Mesenchymal stem cell (in vitro differentiated cells and primary cell): Measurements from ENCODE around the gene PARD3B.

Experiments used
- DNase-seq: peaks from one replicate; pipeline ENCODE4 v3.0.0-alpha.2; 2013
- H2AFZ ChIP-seq: one replicate; pipeline ENCODE4 v1.6.1; 2013; ENCODE audit warnings: low read depth, mild to moderate bottlenecking, control low read depth, inconsistent platforms, low read length, moderate library complexity
- H2AK5ac ChIP-seq: 2 replicates; pipeline ENCODE4 v1.6.1; 2013; ENCODE audit warnings: low read length, moderate library complexity, mild to moderate bottlenecking, inconsistent platforms; ENCODE audit not compliant: severe bottlenecking
- H2BK120ac ChIP-seq: one replicate; pipeline ENCODE4 v1.6.1; 2013; ENCODE audit warnings: low read depth, mild to moderate bottlenecking, inconsistent platforms, low read length, moderate library complexity
- H2BK12ac ChIP-seq, 2 experiments: one replicate each; pipeline ENCODE4 v1.6.1; 2013; ENCODE audit warnings: inconsistent platforms in 2 of 2, low read length in 2 of 2, mild to moderate bottlenecking in 2 of 2, moderate library complexity in 2 of 2, control low read depth in 1 of 2
- H2BK15ac ChIP-seq: one replicate; pipeline ENCODE4 v1.6.1; 2013; ENCODE audit warnings: mild to moderate bottlenecking, low read depth, inconsistent platforms; ENCODE audit not compliant: poor library complexity, severe bottlenecking
- H2BK5ac ChIP-seq: 2 replicates; pipeline ENCODE4 v1.6.1; 2013; ENCODE audit warnings: low read depth, mild to moderate bottlenecking, low read length, control low read depth, inconsistent platforms; ENCODE audit not compliant: poor library complexity, severe bottlenecking
- H3K14ac ChIP-seq, 2 experiments: one replicate each; pipeline ENCODE4 v1.6.1; 2013; ENCODE audit warnings: inconsistent platforms in 2 of 2, low read length in 2 of 2, control low read depth in 1 of 2, mild to moderate bottlenecking in 1 of 2, moderate library complexity in 1 of 2
- H3K18ac ChIP-seq, 2 experiments: one replicate each; pipeline ENCODE4 v1.6.1; 2013; ENCODE audit warnings: inconsistent platforms in 2 of 2, low read length in 2 of 2, control low read depth in 1 of 2, low read depth in 1 of 2, mild to moderate bottlenecking in 1 of 2
- H3K23ac ChIP-seq, 2 experiments: one replicate each; pipeline ENCODE4 v1.6.1; 2013; ENCODE audit warnings: inconsistent platforms in 2 of 2, low read length in 2 of 2, mild to moderate bottlenecking in 2 of 2, moderate library complexity in 2 of 2, control low read depth in 1 of 2
- H3K27ac ChIP-seq: 2 replicates; pipeline ENCODE4 v1.5.1; 2013; ENCODE audit warnings: mild to moderate bottlenecking, moderate library complexity, low read length, control low read depth, inconsistent platforms; ENCODE audit not compliant: poor library complexity, severe bottlenecking
- H3K27me3 ChIP-seq, 2 experiments: 2 replicates each; pipeline versions ENCODE4 v1.6.1 to v1.7.0; 2013; ENCODE audit warnings: low read length in 2 of 2, mild to moderate bottlenecking in 2 of 2, moderate library complexity in 2 of 2, control low read depth in 1 of 2, inconsistent platforms in 1 of 2; ENCODE audit not compliant: control insufficient read depth in 1 of 2, insufficient read depth in 1 of 2
- H3K36me3 ChIP-seq, 2 experiments: 2 replicates each; pipeline versions ENCODE4 v1.6.1 to v1.7.0; 2013; ENCODE audit warnings: low read length in 2 of 2, control low read depth in 1 of 2, inconsistent platforms in 1 of 2, low read depth in 1 of 2, mild to moderate bottlenecking in 1 of 2; ENCODE audit not compliant: insufficient read depth in 2 of 2, control insufficient read depth in 1 of 2
- H3K4ac ChIP-seq, 2 experiments: one replicate each; pipeline ENCODE4 v1.6.1; 2013; ENCODE audit warnings: inconsistent platforms in 2 of 2, low read length in 2 of 2, mild to moderate bottlenecking in 2 of 2, moderate library complexity in 2 of 2, control low read depth in 1 of 2, low read depth in 1 of 2
- H3K4me1 ChIP-seq: 2 replicates; pipeline ENCODE4 v1.6.1; 2013; ENCODE audit warnings: low read depth, low read length, control low read depth; ENCODE audit not compliant: control insufficient read depth, insufficient read depth
- H3K4me2 ChIP-seq: 2 replicates; pipeline ENCODE4 v1.6.1; 2013; ENCODE audit warnings: low read length, mild to moderate bottlenecking, inconsistent platforms; ENCODE audit not compliant: poor library complexity, severe bottlenecking
- H3K4me3 ChIP-seq, 2 experiments: 2 replicates each; pipeline versions ENCODE4 v1.5.1 to v1.7.0; 2013; ENCODE audit warnings: low read length in 2 of 2, mild to moderate bottlenecking in 2 of 2, control low read depth in 1 of 2, low read depth in 1 of 2; ENCODE audit not compliant: insufficient read depth in 1 of 2
- H3K79me1 ChIP-seq: replicated peaks from 2 replicates; pipeline ENCODE4 v1.6.1; 2013; ENCODE audit warnings: mild to moderate bottlenecking, control low read depth, low read length, inconsistent platforms; ENCODE audit not compliant: poor library complexity, severe bottlenecking
- H3K9ac ChIP-seq: 2 replicates; pipeline ENCODE4 v1.7.0; 2013; ENCODE audit warnings: mild to moderate bottlenecking, low read length, moderate library complexity
- H3K9me3 ChIP-seq: 2 replicates; pipeline ENCODE4 v1.7.0; 2013; ENCODE audit warnings: mild to moderate bottlenecking, low read length; ENCODE audit not compliant: control insufficient read depth
- H4K8ac ChIP-seq: one replicate; pipeline ENCODE4 v1.6.1; 2013; ENCODE audit warnings: inconsistent platforms, mild to moderate bottlenecking, low read length, moderate library complexity
- H4K91ac ChIP-seq: one replicate; pipeline ENCODE4 v1.6.1; 2013; ENCODE audit warnings: mild to moderate bottlenecking, low read length, inconsistent platforms
- WGBS: methylation state at CpG from one replicate; pipeline ENCODE4 v1.1.7; 2013; ENCODE audit warnings: mixed read lengths; 5-methylcytosine and 5-hydroxymethylcytosine counted together

Gene PARD3B

DNA sequence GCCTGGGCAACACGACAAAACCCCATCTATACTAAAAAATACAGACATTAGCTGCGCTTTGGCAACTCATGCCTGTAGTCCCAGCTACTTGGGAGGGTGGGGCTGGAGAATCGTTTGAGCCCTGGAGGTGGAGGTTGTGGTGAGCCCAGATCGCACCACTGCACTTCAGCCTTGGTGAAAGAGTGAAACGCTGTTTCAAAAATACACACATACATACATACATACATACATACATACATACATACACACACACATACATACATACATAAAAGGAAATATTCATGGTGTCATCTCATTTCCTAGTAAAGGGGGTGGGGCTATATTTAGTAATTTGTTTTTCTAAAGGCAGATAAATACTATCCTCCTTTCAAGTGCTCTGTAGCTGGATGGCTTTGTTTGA, 205.1 kb downstream of the PARD3B start:
- H3K4ac ChIP-seq = no peak overlapping the region
- H3K4me3 ChIP-seq = no peak overlapping the region
- H2AK5ac ChIP-seq = no peak overlapping the region
- H3K14ac ChIP-seq = peak overlapping the region in 1 of 2 experiments; percentile 3
- 100% methylated on average over 1 of the region's 5 CpGs for WGBS
- no peak overlapping the region for H2BK120ac ChIP-seq
- H3K4me1 ChIP-seq = peaks cover 1% of the 10 kb centered on the region
- H3K9me3 ChIP-seq = no peaks in the 10 kb centered on the region
- H4K8ac ChIP-seq = no peak overlapping the region
- H3K23ac ChIP-seq = no peak overlapping the region
- H4K91ac ChIP-seq = no peak overlapping the region
- H3K36me3 ChIP-seq = no peaks in the 10 kb centered on the region
- peaks cover 2% of the 10 kb centered on the region for H3K79me1 ChIP-seq
- H2BK15ac ChIP-seq = no peak overlapping the region
- H3K4me2 ChIP-seq = no peak overlapping the region
- H2BK5ac ChIP-seq = no peak overlapping the region
- DNase-seq = no peak
- no peaks in the 10 kb centered on the region for H3K27me3 ChIP-seq
- H3K27ac ChIP-seq = no peak overlapping the region
- H3K9ac ChIP-seq = no peak overlapping the region
- H2BK12ac ChIP-seq = no peak overlapping the region
- H3K18ac ChIP-seq = no peak overlapping the region
- H2AFZ ChIP-seq = no peak overlapping the region

DNA sequence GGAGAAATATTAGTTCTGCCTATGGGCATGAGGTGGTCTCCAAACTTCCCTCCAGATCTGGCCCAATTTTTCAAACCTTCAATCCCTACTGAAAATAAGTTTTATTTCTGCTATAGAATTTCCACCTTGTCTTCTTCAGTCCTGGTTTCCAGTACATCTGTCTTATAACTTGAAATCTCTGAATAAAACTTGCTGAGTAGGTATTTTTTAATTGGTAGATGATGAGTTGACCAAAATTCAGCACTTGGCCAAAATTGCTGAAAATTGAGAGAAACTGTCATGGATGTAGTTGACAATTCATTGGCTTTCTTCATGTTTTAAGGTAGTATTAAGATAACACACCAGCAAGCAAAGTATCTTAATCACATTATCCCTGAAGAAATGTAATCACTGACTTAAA, 206.2 kb downstream of the PARD3B start:
- no peak for DNase-seq
- H3K18ac ChIP-seq = no peak overlapping the region
- H3K9ac ChIP-seq = no peak overlapping the region

DNA sequence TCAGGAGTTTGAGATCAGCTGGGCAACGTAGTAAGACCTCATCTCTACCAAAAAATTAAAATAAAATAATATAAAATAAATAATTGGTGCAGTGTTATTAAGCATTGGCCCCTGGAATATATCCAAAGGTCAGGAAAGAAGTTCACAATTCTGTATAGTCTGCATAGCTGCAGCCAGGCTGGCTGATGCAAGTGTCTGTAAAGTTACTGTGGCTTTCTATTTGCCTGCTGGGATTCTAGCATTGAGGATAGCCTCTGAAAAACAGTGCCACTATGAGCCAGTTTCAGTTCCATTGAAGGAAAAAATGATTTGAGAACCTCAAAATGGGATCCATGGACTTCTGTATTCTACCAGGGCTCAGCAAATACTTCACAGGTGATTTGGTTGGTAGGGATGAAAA, 208.6 kb downstream of the PARD3B start:
- WGBS = no CpG with 5 or more reads among the region's 1 CpG
- H3K14ac ChIP-seq = no peak overlapping the region
- DNase-seq = peak; percentile 64
- H3K4ac ChIP-seq = no peak overlapping the region
- no peak overlapping the region for H2BK12ac ChIP-seq
- H2BK120ac ChIP-seq = no peak overlapping the region
- H2BK5ac ChIP-seq = no peak overlapping the region
- peaks cover 1% of the 10 kb centered on the region for H3K4me1 ChIP-seq
- H4K8ac ChIP-seq = no peak overlapping the region
- no peak overlapping the region for H3K4me2 ChIP-seq
- H3K79me1 ChIP-seq = peaks cover 5% of the 10 kb centered on the region
- H3K23ac ChIP-seq = no peak overlapping the region
- no peaks in the 10 kb centered on the region for H3K36me3 ChIP-seq
- H3K27me3 ChIP-seq = no peaks in the 10 kb centered on the region
- no peak overlapping the region for H2AFZ ChIP-seq
- no peaks in the 10 kb centered on the region for H3K9me3 ChIP-seq
- H4K91ac ChIP-seq = no peak overlapping the region
- no peak overlapping the region for H2BK15ac ChIP-seq
- H3K27ac ChIP-seq = no peak overlapping the region
- H3K4me3 ChIP-seq = no peak overlapping the region
- H3K9ac ChIP-seq = no peak overlapping the region
- no peak overlapping the region for H2AK5ac ChIP-seq
- H3K18ac ChIP-seq = peak overlapping the region in 1 of 2 experiments; percentile 33

More for the DNA sequence above, 206.2 kb downstream of the PARD3B start:
- H3K36me3 ChIP-seq = no peaks in the 10 kb centered on the region
- no peak overlapping the region for H2AK5ac ChIP-seq
- H3K9me3 ChIP-seq = no peaks in the 10 kb centered on the region
- no peak overlapping the region for H3K23ac ChIP-seq
- no peak overlapping the region for H2AFZ ChIP-seq
- no peak overlapping the region for H2BK5ac ChIP-seq
- H2BK15ac ChIP-seq = no peak overlapping the region
- H3K27ac ChIP-seq = no peak overlapping the region
- H3K4me1 ChIP-seq = peaks cover 1% of the 10 kb centered on the region
- H2BK12ac ChIP-seq = no peak overlapping the region
- H4K8ac ChIP-seq = no peak overlapping the region
- no peaks in the 10 kb centered on the region for H3K27me3 ChIP-seq
- H3K4me3 ChIP-seq = no peak overlapping the region
- no peak overlapping the region for H3K14ac ChIP-seq
- no peak overlapping the region for H3K4me2 ChIP-seq
- no peak overlapping the region for H2BK120ac ChIP-seq
- peaks cover 2% of the 10 kb centered on the region for H3K79me1 ChIP-seq
- no peak overlapping the region for H4K91ac ChIP-seq
- no peak overlapping the region for H3K4ac ChIP-seq

DNA sequence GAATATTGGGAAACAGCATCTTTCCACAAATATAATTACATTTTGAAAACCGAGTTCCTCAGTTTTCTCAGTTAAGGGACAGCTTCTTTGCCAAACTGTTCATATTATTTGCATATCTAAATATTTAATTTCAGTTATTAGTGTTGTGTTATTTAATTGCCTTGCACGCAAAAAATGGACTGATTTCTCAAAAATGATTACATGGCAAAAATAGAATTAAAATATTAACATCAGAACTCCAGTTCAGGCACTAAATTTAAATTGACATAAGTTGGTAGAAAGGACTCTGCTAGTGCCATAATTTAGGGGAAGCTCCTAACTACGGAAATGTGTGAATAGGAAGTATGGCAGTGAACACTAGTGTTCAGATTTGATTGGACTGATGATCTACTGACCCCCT, 209.6 kb downstream of the PARD3B start:
- 100% methylated on average over 1 of the region's 3 CpGs for WGBS
- no peak overlapping the region for H3K4me2 ChIP-seq

More for the DNA sequence above, 209.6 kb downstream of the PARD3B start:
- no peak overlapping the region for H2BK120ac ChIP-seq
- H3K79me1 ChIP-seq = peaks cover 5% of the 10 kb centered on the region
- no peak overlapping the region for H3K23ac ChIP-seq
- H2AK5ac ChIP-seq = no peak overlapping the region
- no peak overlapping the region for H3K18ac ChIP-seq
- no peaks in the 10 kb centered on the region for H3K9me3 ChIP-seq
- H3K36me3 ChIP-seq = no peaks in the 10 kb centered on the region
- H3K4me3 ChIP-seq = no peak overlapping the region
- H2BK12ac ChIP-seq = no peak overlapping the region
- H3K27me3 ChIP-seq = no peaks in the 10 kb centered on the region
- H3K9ac ChIP-seq = no peak overlapping the region
- no peak overlapping the region for H3K14ac ChIP-seq
- H2BK5ac ChIP-seq = no peak overlapping the region
- no peak overlapping the region for H2BK15ac ChIP-seq
- no peak for DNase-seq
- no peak overlapping the region for H3K27ac ChIP-seq
- H4K91ac ChIP-seq = no peak overlapping the region
- no peak overlapping the region for H2AFZ ChIP-seq
- H4K8ac ChIP-seq = no peak overlapping the region
- H3K4ac ChIP-seq = no peak overlapping the region
- peaks cover 1% of the 10 kb centered on the region for H3K4me1 ChIP-seq
